ENCODE results near the gene ZEB1. TPM values are rescaled to one million over a fixed set of nuclear protein-coding genes. Genes with fewer than 3 reads are reported as not detected.

Gene ZEB1
- total and polyA plus RNA-seq, 10 of the 15 experiments (the other 5 are each of a cell fraction or from before 2014, with no cell fraction given), result 10.4 to 35.6 (median 24.5) TPM

DNA sequence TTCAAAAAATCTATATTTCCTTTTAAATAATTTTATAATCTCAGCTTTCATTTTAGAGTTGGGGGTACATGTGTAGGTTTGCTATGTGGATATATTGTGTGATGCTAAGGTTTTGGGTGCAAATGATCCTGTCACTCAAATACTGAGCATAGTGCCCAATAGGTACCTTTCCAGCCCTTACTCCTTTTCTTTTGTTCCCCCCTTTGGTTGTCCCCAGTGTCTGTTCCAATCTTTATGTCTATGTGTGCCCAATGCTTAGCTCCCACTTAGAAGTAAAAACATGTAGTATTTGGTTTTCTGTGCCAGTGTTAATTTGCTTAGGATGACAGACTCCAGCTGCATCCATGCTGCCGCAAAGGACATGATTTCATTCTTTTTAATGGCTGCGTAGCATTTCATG lies 103.6 kb downstream of the ZEB1 start:
- no peak overlapping the region for H3K4me3 ChIP-seq
- no TSS peak for BruUV-seq (replicated peaks)
- H4K20me1 ChIP-seq (ENCODE audit: control insufficient read depth, insufficient read depth), result no peaks in the 10 kb centered on the region
- H3K9me3 ChIP-seq (replicated peaks; ENCODE audit: control insufficient read depth, insufficient read depth, low read length), result peaks cover 13% of the 10 kb centered on the region
- ChIA-PET RAD21 (ENCODE audit: unreplicated experiment) (interaction anchor here (1.1 kb wide), 1 partner anchor 70 kb away, joined by 3 read pairs; no protein-coding TSS in a partner anchor), POLR2A (interaction anchor here (1.1 kb wide), 1 partner anchor 705 kb away, joined by 8 read pairs; no protein-coding TSS in a partner anchor), SMC1A (ENCODE audit: uncharacterized antibody, unreplicated experiment) (interaction anchor here (0.6 to 1.9 kb wide), 2 partner anchors 9 to 24 kb away, joined by 3 to 5 read pairs; no protein-coding TSS in a partner anchor), CTCF (interaction anchor here (2.7 kb wide), 1 partner anchor 9 kb away, joined by 8 read pairs; no protein-coding TSS in a partner anchor)
- H3K27ac ChIP-seq (ENCODE audit: control insufficient read depth, insufficient read depth), result no peak overlapping the region
- TF ChIP-seq FOXK2 (IDR thresholded peaks at IDR 0.05), result no peak
- no peak for TF ChIP-seq TCF7 (IDR thresholded peaks at IDR 0.05; ENCODE audit: borderline replicate concordance)
- TF ChIP-seq IKZF2 (IDR thresholded peaks at IDR 0.05), result no peak
- no peak for TF ChIP-seq RCOR1 (conservative IDR thresholded peaks at IDR 0.05; ENCODE audit: low read depth, low read length)
- H3K36me3 ChIP-seq (ENCODE audit: control insufficient read depth in 2 of 2, insufficient read depth in 2 of 2, low read length in 1 of 2), result peaks cover 0 to 5% of the 10 kb centered on the region in 2 experiments; a peak in 1 of 4 replicates
- DNase-seq (ENCODE audit: low read depth, low spot score), result no peak
- no peak for FAIRE-seq
- in situ Hi-C loops (cut with MboI) (no loop called here), intact Hi-C loops (cut with micrococcal nuclease; ENCODE audit: unreplicated experiment) (no loop called here)
- no peaks in the 10 kb centered on the region for H3K27me3 ChIP-seq (replicated peaks in 1 of 2; ENCODE audit: control insufficient read depth in 2 of 2, insufficient read depth in 2 of 2, low read length in 1 of 2)
- WGBS (ENCODE audit: insufficient coverage, insufficient replicate concordance, low lambda C conversion rate, missing lambda C conversion rate), result 97% methylated on average over 2 of the region's 2 CpGs
- no peak for ATAC-seq
- H3K4me1 ChIP-seq (ENCODE audit: control insufficient read depth, insufficient read depth, low read length), result no peaks in the 10 kb centered on the region
- H3K9ac ChIP-seq (ENCODE audit: control insufficient read depth, insufficient read depth, low read length), result no peak overlapping the region
- no peak overlapping the region for H3K4me2 ChIP-seq (ENCODE audit: control insufficient read depth, insufficient read depth)
- no peak overlapping the region for H2AFZ ChIP-seq (ENCODE audit: control insufficient read depth, low read depth, low read length)
- peaks cover 63% of the 10 kb centered on the region for H3K79me2 ChIP-seq (ENCODE audit: control insufficient read depth, insufficient read depth, low read length)

DNA sequence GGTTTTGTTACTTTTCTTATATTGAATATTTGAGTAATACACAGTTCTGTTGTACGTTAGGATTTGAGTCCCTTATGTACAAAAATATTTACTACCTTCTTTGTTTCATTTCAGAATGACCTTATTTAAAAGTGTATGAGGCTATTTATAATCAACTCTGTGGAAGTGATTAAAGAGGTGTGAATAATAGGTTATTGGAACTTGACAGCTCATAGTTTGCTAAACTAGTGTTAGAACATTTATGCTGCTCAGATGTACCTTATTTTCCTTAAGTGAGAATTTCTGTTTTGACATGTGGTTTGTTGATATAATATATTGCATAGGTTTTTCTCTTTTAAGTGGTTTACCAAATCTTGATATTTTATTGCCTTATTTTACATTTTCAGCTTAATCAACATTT lies 105.5 kb downstream of the ZEB1 start:
- ATAC-seq (no peak), FAIRE-seq (peak; percentile 18), DNase-seq (ENCODE audit: low read depth, low spot score) (no peak)
- no peak overlapping the region for H2AFZ ChIP-seq (ENCODE audit: control insufficient read depth, low read depth, low read length)
- H3K27ac ChIP-seq (ENCODE audit: control insufficient read depth, insufficient read depth), result no peak overlapping the region
- H3K9me3 ChIP-seq (replicated peaks; ENCODE audit: control insufficient read depth, insufficient read depth, low read length), result peaks cover 18% of the 10 kb centered on the region
- intact Hi-C loops (cut with micrococcal nuclease; ENCODE audit: unreplicated experiment) (no loop called here), in situ Hi-C loops (cut with MboI) (no loop called here)
- no peaks in the 10 kb centered on the region for H3K4me1 ChIP-seq (ENCODE audit: control insufficient read depth, insufficient read depth, low read length)
- no peak overlapping the region for H3K4me3 ChIP-seq
- no TSS peak for BruUV-seq (replicated peaks)
- 96% methylated on average over 1 of the region's 1 CpG for WGBS (ENCODE audit: insufficient coverage, insufficient replicate concordance, low lambda C conversion rate, missing lambda C conversion rate)
- POLR2A ChIA-PET, result no interaction called here
- RAD21 ChIA-PET (ENCODE audit: unreplicated experiment), result interaction anchor here (0.8 kb wide), 1 partner anchor 640 kb away, joined by 3 read pairs; no protein-coding TSS in a partner anchor
- SMC1A ChIA-PET (ENCODE audit: uncharacterized antibody, unreplicated experiment), result interaction anchor here (1.2 kb wide), 1 partner anchor 19 kb away, joined by 3 read pairs; no protein-coding TSS in a partner anchor
- no peaks in the 10 kb centered on the region for H3K27me3 ChIP-seq (replicated peaks in 1 of 2; ENCODE audit: control insufficient read depth in 2 of 2, insufficient read depth in 2 of 2, low read length in 1 of 2)
- H3K9ac ChIP-seq (ENCODE audit: control insufficient read depth, insufficient read depth, low read length), result no peak overlapping the region
- CTCF ChIA-PET, result interaction anchor here (0.6 to 2.7 kb wide), 3 partner anchors 11 to 833 kb away, joined by 3 to 8 read pairs (median 3); no protein-coding TSS in a partner anchor
- peaks cover 65% of the 10 kb centered on the region for H3K79me2 ChIP-seq (ENCODE audit: control insufficient read depth, insufficient read depth, low read length)
- H4K20me1 ChIP-seq (ENCODE audit: control insufficient read depth, insufficient read depth), result no peaks in the 10 kb centered on the region
- no peak overlapping the region for H3K4me2 ChIP-seq (ENCODE audit: control insufficient read depth, insufficient read depth)
- H3K36me3 ChIP-seq (ENCODE audit: control insufficient read depth in 2 of 2, insufficient read depth in 2 of 2, low read length in 1 of 2), result peaks cover 0 to 5% of the 10 kb centered on the region in 2 experiments; a peak in 1 of 4 replicates
- TF ChIP-seq ASH2L (IDR thresholded peaks at IDR 0.05; ENCODE audit: borderline replicate concordance, low read depth) (no peak), FOXK2 (IDR thresholded peaks at IDR 0.05) (no peak), STAT3 (IDR thresholded peaks at IDR 0.05; ENCODE audit: low read depth, low read length) (no peak)
- TF ChIP-seq, protein P1, sequence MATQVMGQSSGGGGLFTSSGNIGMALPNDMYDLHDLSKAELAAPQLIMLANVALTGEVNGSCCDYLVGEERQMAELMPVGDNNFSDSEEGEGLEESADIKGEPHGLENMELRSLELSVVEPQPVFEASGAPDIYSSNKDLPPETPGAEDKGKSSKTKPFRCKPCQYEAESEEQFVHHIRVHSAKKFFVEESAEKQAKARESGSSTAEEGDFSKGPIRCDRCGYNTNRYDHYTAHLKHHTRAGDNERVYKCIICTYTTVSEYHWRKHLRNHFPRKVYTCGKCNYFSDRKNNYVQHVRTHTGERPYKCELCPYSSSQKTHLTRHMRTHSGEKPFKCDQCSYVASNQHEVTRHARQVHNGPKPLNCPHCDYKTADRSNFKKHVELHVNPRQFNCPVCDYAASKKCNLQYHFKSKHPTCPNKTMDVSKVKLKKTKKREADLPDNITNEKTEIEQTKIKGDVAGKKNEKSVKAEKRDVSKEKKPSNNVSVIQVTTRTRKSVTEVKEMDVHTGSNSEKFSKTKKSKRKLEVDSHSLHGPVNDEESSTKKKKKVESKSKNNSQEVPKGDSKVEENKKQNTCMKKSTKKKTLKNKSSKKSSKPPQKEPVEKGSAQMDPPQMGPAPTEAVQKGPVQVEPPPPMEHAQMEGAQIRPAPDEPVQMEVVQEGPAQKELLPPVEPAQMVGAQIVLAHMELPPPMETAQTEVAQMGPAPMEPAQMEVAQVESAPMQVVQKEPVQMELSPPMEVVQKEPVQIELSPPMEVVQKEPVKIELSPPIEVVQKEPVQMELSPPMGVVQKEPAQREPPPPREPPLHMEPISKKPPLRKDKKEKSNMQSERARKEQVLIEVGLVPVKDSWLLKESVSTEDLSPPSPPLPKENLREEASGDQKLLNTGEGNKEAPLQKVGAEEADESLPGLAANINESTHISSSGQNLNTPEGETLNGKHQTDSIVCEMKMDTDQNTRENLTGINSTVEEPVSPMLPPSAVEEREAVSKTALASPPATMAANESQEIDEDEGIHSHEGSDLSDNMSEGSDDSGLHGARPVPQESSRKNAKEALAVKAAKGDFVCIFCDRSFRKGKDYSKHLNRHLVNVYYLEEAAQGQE (IDR thresholded peaks at IDR 0.05; ENCODE audit: low read depth, low read length), result no peak
- TF ChIP-seq, protein P2, sequence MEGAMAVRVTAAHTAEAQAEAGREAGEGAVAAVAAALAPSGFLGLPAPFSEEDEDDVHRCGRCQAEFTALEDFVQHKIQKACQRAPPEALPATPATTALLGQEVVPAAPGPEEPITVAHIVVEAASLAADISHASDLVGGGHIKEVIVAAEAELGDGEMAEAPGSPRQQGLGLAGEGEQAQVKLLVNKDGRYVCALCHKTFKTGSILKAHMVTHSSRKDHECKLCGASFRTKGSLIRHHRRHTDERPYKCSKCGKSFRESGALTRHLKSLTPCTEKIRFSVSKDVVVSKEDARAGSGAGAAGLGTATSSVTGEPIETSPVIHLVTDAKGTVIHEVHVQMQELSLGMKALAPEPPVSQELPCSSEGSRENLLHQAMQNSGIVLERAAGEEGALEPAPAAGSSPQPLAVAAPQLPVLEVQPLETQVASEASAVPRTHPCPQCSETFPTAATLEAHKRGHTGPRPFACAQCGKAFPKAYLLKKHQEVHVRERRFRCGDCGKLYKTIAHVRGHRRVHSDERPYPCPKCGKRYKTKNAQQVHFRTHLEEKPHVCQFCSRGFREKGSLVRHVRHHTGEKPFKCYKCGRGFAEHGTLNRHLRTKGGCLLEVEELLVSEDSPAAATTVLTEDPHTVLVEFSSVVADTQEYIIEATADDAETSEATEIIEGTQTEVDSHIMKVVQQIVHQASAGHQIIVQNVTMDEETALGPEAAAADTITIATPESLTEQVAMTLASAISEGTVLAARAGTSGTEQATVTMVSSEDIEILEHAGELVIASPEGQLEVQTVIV (IDR thresholded peaks at IDR 0.05; ENCODE audit: borderline replicate concordance, partially characterized antibody), result no peak
